ENCODE results near the gene GP1BA.

The GP1BA gene

DNA sequence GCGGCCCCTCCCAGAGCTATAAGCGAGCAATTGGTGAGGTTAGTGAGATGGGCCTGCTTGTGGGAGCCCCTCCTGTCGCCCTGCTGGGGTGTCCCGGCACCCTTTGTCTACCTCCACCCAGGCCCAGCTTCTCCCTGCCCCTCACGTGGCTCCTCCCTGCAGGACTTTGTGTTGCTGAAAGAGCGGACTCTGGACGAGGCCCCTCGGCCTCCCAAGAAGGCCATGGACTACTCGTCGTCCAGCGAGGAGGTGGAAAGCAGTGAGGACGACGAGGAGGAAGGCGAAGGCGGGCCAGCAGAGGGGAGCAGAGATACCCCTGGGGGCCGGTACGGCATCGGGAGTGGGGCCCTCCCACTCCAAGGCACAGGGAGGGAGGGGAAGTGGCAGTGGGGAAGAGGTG is 38.8 kb upstream of the GP1BA start:
- TF ChIP-seq, protein P1, sequence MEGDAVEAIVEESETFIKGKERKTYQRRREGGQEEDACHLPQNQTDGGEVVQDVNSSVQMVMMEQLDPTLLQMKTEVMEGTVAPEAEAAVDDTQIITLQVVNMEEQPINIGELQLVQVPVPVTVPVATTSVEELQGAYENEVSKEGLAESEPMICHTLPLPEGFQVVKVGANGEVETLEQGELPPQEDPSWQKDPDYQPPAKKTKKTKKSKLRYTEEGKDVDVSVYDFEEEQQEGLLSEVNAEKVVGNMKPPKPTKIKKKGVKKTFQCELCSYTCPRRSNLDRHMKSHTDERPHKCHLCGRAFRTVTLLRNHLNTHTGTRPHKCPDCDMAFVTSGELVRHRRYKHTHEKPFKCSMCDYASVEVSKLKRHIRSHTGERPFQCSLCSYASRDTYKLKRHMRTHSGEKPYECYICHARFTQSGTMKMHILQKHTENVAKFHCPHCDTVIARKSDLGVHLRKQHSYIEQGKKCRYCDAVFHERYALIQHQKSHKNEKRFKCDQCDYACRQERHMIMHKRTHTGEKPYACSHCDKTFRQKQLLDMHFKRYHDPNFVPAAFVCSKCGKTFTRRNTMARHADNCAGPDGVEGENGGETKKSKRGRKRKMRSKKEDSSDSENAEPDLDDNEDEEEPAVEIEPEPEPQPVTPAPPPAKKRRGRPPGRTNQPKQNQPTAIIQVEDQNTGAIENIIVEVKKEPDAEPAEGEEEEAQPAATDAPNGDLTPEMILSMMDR (IDR thresholded peaks at IDR 0.05; ENCODE audit: low read length, missing control alignments), result no peak
- no peak for DNase-seq (ENCODE audit: low read depth)
- no peak overlapping the region for H3K4me3 ChIP-seq (replicated peaks; ENCODE audit: low read depth, low read length)

DNA sequence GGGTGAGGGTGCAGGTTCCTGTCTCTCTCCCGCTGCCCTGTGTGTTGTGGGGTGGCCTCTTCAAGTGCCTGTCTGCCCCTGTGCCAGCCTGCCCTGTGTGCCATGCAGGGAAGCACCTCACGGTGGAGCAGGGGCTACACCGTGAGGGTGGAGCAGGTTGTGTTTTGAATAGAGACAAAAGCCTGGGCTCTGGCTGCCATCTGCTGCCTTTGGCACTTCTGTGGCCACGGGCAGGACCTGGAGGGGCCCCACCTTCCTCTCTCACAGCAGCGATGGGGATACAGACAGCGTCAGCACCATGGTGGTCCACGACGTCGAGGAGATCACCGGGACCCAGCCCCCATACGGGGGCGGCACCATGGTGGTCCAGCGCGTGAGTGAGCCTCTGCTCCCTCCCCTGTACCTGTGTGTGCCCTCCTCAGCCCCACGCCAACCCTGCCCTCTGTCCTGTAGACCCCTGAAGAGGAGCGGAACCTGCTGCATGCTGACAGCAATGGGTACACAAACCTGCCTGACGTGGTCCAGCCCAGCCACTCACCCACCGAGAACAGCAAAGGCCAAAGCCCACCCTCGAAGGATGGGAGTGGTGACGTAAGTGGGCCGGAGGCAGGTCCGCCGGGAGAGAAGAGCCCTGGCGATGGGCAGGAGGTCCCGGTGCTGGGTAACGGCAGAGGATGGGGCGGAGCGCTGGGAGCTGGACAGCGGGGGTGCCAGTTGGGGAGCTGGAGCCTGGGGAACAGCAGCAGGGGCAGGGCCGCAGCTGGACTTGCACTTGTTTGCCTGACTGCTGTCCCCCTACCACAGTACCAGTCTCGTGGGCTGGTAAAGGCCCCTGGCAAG is 38.1 kb upstream of the GP1BA start:
- DNase-seq (ENCODE audit: low read depth), result no peak
- TF ChIP-seq, protein P1 (IDR thresholded peaks at IDR 0.05; ENCODE audit: low read length, missing control alignments), result no peak
- no peak overlapping the region for H3K4me3 ChIP-seq (replicated peaks; ENCODE audit: low read depth, low read length)

DNA sequence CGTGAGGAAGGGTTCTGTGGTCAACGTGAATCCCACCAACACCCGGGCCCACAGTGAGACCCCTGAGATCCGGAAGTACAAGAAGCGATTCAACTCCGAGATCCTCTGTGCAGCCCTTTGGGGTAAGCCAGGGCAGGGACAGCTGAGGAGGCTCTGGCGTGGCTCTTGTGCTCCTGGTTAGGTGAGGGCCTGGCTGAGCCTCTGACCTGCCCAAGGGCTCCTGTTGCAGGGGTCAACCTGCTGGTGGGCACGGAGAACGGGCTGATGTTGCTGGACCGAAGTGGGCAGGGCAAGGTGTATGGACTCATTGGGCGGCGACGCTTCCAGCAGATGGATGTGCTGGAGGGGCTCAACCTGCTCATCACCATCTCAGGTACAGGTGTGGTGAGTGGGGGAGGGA is 37.0 kb upstream of the GP1BA start:
- no peak overlapping the region for H3K4me3 ChIP-seq (replicated peaks; ENCODE audit: low read depth, low read length)
- no peak for DNase-seq (ENCODE audit: low read depth)
- TF ChIP-seq, protein P1 (IDR thresholded peaks at IDR 0.05; ENCODE audit: low read length, missing control alignments), result no peak

DNA sequence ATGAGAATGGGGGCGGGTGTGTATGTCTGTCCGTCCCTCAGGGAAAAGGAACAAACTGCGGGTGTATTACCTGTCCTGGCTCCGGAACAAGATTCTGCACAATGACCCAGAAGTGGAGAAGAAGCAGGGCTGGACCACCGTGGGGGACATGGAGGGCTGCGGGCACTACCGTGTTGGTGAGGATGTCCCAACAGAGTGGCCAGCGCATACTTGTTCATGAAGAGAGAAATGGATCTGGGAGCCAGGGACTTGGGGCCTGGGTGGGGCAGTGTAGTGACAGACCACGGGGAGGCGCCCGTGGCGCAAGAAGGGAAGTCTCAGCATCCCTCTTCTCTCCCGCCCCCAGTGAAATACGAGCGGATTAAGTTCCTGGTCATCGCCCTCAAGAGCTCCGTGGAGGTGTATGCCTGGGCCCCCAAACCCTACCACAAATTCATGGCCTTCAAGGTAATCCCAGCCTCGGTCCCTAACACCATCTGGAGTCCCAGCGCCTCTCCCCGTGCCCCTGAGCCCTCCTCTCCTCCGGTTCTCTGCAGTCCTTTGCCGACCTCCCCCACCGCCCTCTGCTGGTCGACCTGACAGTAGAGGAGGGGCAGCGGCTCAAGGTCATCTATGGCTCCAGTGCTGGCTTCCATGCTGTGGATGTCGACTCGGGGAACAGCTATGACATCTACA is 36.3 kb upstream of the GP1BA start:
- TF ChIP-seq, protein P1 (IDR thresholded peaks at IDR 0.05; ENCODE audit: low read length, missing control alignments), result no peak

DNA sequence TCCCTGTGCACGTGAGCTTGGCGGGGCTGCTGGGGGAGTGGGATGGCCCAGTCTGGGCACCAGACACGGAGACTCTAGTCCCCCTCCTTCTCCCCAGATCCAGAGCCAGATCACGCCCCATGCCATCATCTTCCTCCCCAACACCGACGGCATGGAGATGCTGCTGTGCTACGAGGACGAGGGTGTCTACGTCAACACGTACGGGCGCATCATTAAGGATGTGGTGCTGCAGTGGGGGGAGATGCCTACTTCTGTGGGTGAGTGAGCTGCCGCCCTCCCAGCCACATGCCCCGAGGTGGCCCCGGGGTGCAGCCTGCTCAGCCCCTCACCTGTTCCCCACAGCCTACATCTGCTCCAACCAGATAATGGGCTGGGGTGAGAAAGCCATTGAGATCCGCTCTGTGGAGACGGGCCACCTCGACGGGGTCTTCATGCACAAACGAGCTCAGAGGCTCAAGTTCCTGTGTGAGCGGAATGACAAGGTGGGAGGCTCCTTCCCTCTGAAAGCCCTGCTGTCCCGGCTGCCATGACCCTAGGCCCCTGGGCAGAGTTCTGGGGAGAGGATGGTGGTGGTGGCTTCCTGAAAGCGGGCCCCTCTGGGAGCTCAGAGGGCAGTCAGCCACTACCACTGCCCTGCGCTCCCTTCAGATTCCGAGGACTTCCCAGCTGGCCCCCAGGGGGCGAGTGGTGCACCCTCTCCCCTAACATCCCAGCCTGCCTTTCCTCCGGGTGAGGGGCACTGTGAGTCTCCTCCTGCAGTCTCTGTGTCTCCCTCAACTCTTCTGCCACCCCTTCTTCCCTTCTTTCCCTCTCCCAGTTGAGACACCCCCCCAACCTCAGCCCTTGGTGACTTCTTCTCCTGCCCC is 35.5 kb upstream of the GP1BA start:
- no peak for DNase-seq (ENCODE audit: low read depth)
- TF ChIP-seq, protein P1 (IDR thresholded peaks at IDR 0.05; ENCODE audit: low read length, missing control alignments), result no peak
- no peak overlapping the region for H3K4me3 ChIP-seq (replicated peaks; ENCODE audit: low read depth, low read length)

More for the DNA sequence above, 36.3 kb upstream of the GP1BA start:
- no peak for DNase-seq (ENCODE audit: low read depth)
- H3K4me3 ChIP-seq (replicated peaks; ENCODE audit: low read depth, low read length), result no peak overlapping the region

DNA sequence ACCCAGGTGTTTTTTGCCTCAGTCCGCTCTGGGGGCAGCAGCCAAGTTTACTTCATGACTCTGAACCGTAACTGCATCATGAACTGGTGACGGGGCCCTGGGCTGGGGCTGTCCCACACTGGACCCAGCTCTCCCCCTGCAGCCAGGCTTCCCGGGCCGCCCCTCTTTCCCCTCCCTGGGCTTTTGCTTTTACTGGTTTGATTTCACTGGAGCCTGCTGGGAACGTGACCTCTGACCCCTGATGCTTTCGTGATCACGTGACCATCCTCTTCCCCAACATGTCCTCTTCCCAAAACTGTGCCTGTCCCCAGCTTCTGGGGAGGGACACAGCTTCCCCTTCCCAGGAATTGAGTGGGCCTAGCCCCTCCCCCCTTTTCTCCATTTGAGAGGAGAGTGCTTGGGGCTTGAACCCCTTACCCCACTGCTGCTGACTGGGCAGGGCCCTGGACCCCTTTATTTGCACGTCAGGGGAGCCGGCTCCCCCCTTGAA is 34.8 kb upstream of the GP1BA start:
- TF ChIP-seq, protein P1 (IDR thresholded peaks at IDR 0.05; ENCODE audit: low read length, missing control alignments), result no peak
- H3K4me3 ChIP-seq (replicated peaks; ENCODE audit: low read depth, low read length), result no peak overlapping the region
- no peak for DNase-seq (ENCODE audit: low read depth)
